ENCODE results near the gene TRIM47.
"Not testable (repeated sequence)": the region's sequence is repeated elsewhere in the genome, so short reads cannot be mapped to it uniquely, and the experiment has no call there.

- TF ChIP-seq CTCF, EP300 (IDR thresholded peaks at IDR 0.05): not testable (repeated sequence)
These were observed 7.5 kb upstream of the TRIM47 start for GRCh38 chr17:75885860-75886259.
